Sigmoid colon (tissue), 4 donors: ENCODE results near the gene FBXO33.

Source experiments
- CTCF ChIP-seq, 4 experiments: fragments of 450-650 bp in 3 of 4; fragments of 200-600 bp in 1 of 4; IDR thresholded peaks; one replicate each; pipeline ENCODE4 v1.5.1; 2016 to 2019; ENCODE audit warnings: antibody characterized with exemption in 4 of 4, mild to moderate bottlenecking in 3 of 4, moderate library complexity in 2 of 4
- EP300 ChIP-seq, 4 donors: sonication (generic); formaldehyde crosslinking; IDR thresholded peaks; one replicate each; pipeline ENCODE4 v1.6.1; 2017; ENCODE audit warnings: antibody characterized with exemption in 4 of 4
- POLR2A ChIP-seq, 2 donors: fragments of 450-650 bp; IDR thresholded peaks; one replicate each; pipeline ENCODE4 v1.6.1; 2016; ENCODE audit warnings: antibody characterized with exemption in 2 of 2, mild to moderate bottlenecking in 2 of 2, moderate library complexity in 2 of 2

GRCh38 chr14:39435241-39435640 is 3.0 kb upstream of the FBXO33 start:
- no peak for TF ChIP-seq POLR2A (IDR thresholded peaks at IDR 0.05)
- TF ChIP-seq EP300 (IDR thresholded peaks at IDR 0.05) = no peak
- no peak for TF ChIP-seq CTCF (IDR thresholded peaks at IDR 0.05)
